Heart left ventricle (tissue), 13 donors: ENCODE measurements around the gene MGAT4A.
A peak's percentile ranks its signal among the peaks of the same experiment; 100 is the strongest.

Experiments used
- CTCF ChIP-seq, 12 donors: fragments of 200-600 bp; sonication (generic) in 4 of 12; IDR thresholded peaks; one replicate each; pipeline versions ENCODE4 v1.5.0 to v1.8.0; 2018 to 2022; ENCODE audit warnings: antibody characterized with exemption in 12 of 12, mild to moderate bottlenecking in 5 of 12
- POLR2A ChIP-seq, 2 donors: fragments of 450-650 bp; IDR thresholded peaks; one replicate each; pipeline ENCODE4 v1.6.1; 2017; ENCODE audit warnings: antibody characterized with exemption in 2 of 2, mild to moderate bottlenecking in 2 of 2, moderate library complexity in 2 of 2
- donor health status: ischemic (EF 13 %, LVEDD 7.1; RV severe dilation, severe dysfunction).
- donor health status: DM: no; HTN: yes; CAD: no.
- donor health status: DM: no; HTN: no; CAD: no.
- donor health status: ischemic (EF 25% LVEDD 6.9; RV normal size, moderate dysfunction).
- donor health status: ischemic (EF 25% LVEDD 5.7; RV mildly dilated, moderate dysfunction).
- donor health status: ischemic (EF 35%, LVEDD 5.7; RV mildly dilated, moderate dysfunction).
- donor health status: nonischemic (EF 11% LVEDD 7.7; RV severe dilation, severe dysfunction).
- donor health status: DM: yes; HTN: yes; CAD: no.
- donor health status: PGD.
- donor health status: ischemic (EF 29% LVEDD 5.4; RV normal size, mild dysfunction).
- donor health status: nonischemic (EF 23%, LVEDD 6.1; RV moderate dilation, normal function).

GRCh38 chr2:98601532-98602132 lies 129.3 kb downstream of the MGAT4A start:
- TF ChIP-seq CTCF (IDR thresholded peaks at IDR 0.05) (peak; percentile 42 to 71 (median 57)), POLR2A (IDR thresholded peaks at IDR 0.05) (no peak)
